ENCODE results near the gene ZNF621.

- no peak for TF ChIP-seq POLR2AphosphoS5 (IDR thresholded peaks at IDR 0.05; ENCODE audit: low read depth, low read length)
- TF ChIP-seq CTCF (IDR thresholded peaks at IDR 0.05) = no peak
Measured at GRCh38 chr3:40585381-40586016, 60.7 kb downstream of the ZNF621 start.
